Measurements from ENCODE around the gene CRYL1. TPM values are rescaled to one million over a fixed set of nuclear protein-coding genes. Genes with fewer than 3 reads are reported as not detected.

The CRYL1 gene
- polyA plus RNA-seq, 3 donors = 22.9 to 42.7 (median 23.9) TPM

DNA sequence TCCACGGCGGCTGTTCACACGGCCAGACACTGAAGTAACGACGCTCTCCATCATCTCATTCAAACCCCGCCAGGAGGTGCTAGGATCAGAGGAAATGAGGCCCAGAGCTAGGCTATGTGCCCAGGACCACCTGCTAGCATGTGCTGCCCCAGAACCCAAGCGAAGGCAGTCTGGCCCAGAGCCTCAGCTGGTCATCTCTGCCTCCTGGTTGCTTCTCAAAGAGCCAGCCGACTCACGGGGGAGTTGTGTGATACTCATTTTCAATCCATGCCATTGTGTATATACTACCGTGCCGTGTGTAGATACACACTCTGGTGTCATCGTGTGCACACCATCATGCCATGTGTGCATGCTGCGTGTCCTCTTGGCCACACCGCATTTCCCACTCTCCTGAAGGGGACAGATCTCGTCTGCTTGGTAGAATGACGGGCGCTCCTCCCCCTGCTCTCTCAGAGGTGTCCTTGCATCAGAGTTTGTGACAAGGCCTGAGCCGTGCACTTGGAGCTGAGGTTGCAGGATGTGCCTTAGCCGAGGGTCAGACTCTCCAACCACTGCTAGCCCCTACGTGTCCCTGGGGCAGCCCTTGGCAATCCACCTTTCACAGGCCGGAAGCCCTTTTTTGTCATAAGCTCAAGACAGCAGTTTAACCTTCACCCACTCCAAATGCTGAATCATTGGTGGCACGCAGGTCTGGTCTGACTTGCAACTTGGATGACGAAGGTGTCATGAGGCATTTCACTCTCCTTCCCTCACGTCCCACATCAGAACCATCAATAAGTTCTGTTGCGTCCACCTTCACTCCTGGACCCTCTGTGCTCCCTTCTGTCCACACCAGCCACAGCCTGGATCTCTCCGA, 130.4 kb downstream of the CRYL1 start:
- WGBS, 3 donors = 88 to 92% (median 92%) methylated on average over 26 of the region's 26 CpGs
- H3K27ac ChIP-seq (ENCODE audit: low read depth, low read length) = no peak overlapping the region

DNA sequence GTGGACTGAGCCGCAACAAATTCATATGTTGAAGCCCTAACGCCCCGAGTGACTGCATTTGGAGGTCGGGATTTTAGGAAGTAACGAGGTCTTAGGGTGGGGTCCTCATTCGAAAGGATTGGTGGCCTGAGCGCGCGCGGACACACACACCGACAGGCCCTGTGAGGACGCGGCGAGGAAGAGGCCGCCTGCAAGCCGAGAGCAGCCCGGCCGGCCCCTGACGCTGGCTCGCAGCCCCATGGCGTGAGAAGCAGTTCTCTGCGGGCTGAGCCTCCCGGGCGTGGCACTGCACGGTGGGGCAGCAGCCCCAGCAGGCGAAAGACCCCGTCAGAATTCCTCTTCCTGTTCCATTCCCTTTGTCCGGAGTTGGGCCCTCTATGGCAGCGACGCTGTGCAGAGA, 131.2 kb downstream of the CRYL1 start:
- 38 to 65% (median 56%) methylated on average over 30 of the region's 30 CpGs for WGBS, 3 donors
- H3K27ac ChIP-seq (ENCODE audit: low read depth, low read length) = no peak overlapping the region

DNA sequence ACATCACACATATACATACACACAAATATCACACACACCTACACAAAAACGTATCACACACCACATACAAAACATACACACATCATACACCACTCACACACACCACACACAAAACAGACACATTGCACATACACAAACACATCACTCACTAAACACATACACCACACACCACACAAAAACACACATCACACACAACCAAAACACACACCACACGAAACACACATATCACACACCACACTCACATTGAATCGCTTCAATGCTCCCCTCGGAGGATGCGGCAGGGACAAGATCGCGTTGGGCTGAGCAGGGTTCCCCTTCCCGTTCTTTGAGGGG, 131.5 kb downstream of the CRYL1 start:
- no peak overlapping the region for H3K27ac ChIP-seq (ENCODE audit: low read depth, low read length)
- 74 to 81% (median 78%) methylated on average over 8 of the region's 8 CpGs for WGBS, 3 donors

DNA sequence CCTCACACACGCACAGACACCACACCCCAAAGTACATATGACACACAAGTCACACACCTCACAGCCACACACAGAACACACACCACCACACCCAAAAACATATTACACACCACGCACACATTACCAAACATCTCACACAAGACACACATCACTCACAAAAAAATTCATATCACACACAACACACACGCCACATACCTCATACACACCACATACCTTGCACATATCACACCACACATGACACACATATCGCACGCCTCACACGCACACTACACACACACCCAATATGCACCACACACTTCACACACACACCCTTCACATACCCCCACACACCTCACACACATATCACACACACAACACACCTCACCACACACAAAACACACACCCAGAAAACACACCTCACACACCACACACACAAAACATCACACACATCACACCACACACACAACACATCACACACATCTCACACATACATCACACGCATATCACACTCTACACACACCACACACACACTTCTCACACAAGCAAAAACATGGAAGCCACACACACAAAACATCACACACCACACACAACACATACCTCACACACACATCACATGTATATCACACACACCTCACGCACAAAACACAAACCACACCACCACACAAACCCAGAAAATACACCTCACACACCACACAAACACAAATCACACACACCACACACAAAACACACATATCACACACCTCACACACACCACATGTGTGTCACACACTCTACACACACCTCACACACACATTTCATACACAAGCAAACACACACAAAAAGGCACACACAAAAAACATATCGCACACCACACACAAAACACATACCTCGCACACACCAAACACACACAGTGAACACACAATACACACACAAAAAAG, 132.1 kb downstream of the CRYL1 start:
- no peak overlapping the region for H3K27ac ChIP-seq (ENCODE audit: low read depth, low read length)
- WGBS, 3 donors = 96 to 98% (median 96%) methylated on average over 10 of the region's 10 CpGs

DNA sequence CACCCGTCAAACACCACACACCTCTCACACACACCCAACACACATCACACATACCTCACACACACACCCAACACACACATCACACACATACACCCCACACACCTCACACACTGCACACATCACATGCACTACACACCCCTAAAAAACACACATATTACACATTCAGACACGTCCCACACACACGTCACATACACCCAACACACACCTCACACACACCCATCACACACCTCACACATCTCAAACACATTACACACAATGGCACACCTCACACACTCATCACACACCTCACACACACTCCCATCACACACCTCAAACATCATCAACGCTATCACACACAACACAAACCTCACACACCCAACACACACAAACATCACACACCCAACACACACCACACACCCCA, 133.1 kb downstream of the CRYL1 start:
- H3K27ac ChIP-seq (ENCODE audit: low read depth, low read length) = no peak overlapping the region
- WGBS, 3 donors = 92 to 98% (median 95%) methylated on average over 4 of the region's 4 CpGs

DNA sequence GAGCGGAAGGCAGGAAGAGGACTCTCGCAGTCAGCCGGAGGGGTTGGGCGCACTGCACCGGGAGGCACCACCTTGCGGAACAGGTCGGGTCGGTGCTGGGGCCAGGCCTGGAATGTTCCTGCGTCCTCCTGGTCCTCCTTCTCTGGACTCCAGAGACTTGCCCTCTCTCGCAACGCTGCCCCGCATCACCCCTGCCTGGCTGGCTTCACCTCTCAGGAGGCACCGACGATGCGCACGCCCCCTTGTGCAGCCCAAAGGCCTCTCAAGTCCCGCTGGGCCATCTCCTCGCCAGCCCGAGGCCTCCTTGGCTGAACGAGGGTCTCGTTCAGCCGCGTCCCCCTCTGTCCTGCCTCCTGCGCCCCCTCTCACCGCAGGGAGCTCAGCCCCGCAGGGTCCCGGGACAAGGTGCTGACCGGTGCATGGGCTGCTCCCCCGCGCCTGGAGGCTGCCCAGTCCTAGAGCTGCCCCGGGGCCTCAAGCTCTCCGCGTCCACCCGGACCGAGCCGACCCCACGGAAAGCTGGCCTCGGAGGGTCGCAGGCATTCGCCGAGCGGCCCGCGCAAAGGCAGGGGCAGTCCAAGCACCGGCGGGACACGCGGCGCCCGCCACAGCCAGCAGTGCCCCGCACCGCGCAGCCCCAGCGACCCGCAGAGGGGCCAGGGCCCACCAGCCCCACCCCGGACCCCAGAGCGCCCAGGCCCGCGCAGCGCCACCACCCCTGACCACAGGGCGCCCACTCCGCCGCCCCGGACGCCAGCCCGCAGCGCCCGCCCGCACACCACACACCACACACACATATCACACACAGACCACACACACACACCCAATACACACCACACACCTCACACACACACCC, 133.8 kb downstream of the CRYL1 start:
- 93 to 98% (median 97%) methylated on average over 41 to 65 of the region's 69 CpGs for WGBS, 3 donors

DNA sequence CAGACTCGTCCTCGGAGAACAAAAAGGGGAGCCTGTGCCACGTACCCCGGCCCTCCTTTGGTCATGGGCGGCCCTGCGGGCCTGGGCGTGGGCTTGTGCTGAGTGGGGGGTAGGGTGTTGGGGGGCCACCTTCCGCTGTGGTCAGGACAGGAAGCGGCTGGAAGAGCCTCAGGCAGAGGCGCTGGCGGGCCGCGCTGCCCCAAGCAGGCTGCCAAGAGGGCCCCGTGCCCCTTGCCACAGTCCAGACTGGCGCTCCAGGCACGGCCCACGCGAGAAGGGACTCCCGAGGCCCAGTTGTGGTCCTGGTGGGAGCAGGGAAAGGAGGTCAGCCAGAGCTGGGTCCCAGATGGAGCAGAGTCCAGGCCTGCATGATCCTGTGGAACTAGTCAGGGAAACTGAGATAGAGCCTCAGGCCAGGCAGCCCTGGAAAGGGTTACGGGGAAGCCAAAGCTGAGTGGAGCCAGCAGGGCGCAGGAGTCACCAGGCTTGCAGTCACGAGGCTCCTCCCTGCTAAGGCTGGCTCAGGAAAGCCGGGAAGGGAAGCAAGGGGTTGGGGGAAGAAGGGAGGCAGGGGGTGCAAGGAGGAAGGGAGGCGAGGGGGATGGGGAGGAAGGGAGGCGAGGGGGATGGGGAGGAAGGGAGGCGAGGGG, 135.0 kb downstream of the CRYL1 start:
- WGBS, 3 donors = 79 to 89% (median 86%) methylated on average over 25 to 26 of the region's 26 CpGs
- H3K27ac ChIP-seq (ENCODE audit: low read depth, low read length) = no peak overlapping the region

More for the DNA sequence above, 133.8 kb downstream of the CRYL1 start:
- no peak overlapping the region for H3K27ac ChIP-seq (ENCODE audit: low read depth, low read length)

DNA sequence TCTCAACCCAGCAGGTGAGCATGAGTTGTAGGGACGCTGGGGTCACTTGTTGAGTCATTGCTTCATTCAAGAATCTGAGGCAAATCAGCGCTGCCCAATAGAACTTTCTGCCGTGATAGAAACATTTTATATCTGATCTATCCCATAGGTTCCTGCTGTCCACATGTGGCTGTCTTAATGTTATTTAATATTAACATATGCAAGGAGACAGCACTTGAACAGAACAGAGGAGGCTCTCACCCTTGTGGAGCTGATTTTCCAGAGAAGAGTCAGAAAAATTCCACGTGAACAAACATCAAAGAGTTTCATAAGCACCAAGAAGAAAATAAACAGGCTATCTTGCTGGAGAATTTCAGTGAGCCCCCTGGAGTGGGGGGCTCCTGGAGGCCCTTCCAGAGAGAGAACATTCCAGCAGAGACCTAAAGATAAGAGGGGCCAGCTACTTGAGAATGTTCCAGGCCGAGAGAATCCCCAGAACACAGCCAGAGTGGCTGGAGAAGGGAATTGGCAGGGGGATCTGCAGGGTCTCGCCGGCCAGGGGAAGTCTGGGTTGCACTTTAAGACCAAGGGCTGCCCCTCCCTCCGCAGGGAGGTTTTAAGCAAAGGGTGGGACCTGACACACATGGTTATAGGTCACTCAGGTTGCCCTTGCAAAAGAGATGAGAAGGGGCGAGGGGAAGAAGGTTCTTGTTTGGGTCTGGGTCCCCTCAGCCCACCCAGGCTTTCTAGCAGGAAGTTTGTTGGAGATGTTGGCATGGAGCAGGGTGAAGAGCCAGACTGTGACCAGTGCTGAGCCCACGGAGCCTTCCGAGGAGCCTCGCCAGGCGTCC, 135.7 kb downstream of the CRYL1 start:
- no peak overlapping the region for H3K27ac ChIP-seq (ENCODE audit: low read depth, low read length)
- WGBS, 3 donors = 82 to 86% (median 84%) methylated on average over 13 of the region's 13 CpGs

DNA sequence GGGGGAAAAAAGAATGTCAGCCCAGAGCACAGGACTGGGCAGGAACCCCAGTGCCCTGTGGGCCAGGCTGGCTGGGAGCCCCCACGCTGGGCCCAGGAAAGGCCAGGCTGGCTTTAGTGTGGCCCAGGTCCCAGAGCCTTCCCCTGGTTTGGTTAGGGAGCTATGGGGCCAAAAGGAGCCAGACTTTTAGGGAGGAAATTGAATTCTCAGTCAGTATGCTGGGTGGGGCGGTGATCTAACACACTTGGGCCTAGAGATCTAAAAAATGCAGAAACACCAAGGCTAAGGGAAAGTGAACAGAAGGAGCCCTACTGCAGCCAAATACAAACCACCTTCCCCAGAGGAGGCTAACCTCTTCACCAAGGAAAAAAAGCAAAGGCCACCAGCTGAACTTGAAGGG, 137.5 kb downstream of the CRYL1 start:
- no peak overlapping the region for H3K27ac ChIP-seq (ENCODE audit: low read depth, low read length)
- 87 to 94% (median 92%) methylated on average over 2 of the region's 2 CpGs for WGBS, 3 donors

DNA sequence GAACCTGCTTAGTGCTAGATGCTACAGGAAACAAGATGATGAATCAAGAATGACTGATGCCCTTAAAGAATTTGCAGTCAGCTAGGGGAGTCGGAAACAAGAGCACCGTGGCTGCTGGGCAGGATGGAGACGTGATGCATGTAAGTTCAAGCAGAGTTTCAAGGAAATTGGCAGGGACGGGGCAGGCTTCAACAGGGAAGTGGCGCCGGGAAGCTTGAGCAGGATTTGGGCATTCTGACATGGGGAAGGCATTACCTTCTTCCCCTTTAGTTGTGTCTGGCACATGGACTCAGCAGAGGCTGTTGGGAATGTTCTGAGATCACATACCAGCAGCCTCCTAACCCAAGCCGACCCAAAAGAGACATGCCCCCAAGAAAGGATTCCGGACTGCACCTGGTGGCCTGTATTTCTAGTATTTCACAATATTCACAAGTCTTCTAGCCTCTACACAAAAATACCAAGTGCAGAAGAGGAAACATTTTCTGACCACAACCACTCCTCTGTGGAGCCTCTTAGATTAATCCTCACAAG, 138.2 kb downstream of the CRYL1 start:
- no peak overlapping the region for H3K27ac ChIP-seq (ENCODE audit: low read depth, low read length)
- WGBS, 3 donors = 57 to 74% (median 59%) methylated on average over 8 of the region's 8 CpGs

DNA sequence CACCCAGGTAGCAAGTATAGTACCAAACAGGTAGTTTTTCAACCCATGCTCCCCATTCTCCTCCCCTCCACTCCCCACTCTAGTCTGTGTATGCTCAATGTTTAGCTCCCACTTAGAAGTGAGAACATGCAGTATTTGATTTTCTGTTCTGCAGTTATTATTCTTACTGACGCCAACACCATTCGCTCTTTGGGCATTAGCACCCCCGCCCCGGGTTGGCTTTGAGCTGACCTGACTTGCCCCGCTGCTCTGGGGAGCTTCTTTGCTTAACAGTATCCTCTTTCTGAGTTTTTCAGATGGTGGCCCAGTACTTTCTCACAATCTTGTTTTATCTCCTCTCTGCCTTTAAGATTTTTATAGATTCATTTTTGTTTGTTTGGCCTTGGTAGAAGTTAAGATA, 138.7 kb downstream of the CRYL1 start:
- no peak overlapping the region for H3K27ac ChIP-seq (ENCODE audit: low read depth, low read length)
- 91 to 99% (median 92%) methylated on average over 5 of the region's 5 CpGs for WGBS, 3 donors

DNA sequence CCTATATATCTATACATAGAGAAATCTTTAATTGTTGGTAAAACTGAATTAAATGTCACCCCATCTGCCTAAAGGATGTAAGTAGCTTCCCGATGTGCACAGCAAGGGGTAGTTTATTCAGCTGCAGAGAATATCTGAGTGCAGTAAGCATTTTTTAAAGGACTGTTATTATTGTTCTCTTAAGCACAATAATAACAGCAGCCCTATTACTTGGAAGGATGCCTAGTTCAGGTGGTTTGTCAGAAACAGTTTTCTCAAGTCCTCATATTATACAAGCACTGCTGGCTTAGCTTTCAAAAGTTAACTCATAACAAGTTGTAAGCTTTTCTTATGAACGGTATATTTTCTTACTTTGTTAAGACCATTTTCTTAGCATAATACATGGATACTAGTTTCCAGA, 142.6 kb downstream of the CRYL1 start:
- H3K27ac ChIP-seq (ENCODE audit: low read depth, low read length) = no peak overlapping the region

DNA sequence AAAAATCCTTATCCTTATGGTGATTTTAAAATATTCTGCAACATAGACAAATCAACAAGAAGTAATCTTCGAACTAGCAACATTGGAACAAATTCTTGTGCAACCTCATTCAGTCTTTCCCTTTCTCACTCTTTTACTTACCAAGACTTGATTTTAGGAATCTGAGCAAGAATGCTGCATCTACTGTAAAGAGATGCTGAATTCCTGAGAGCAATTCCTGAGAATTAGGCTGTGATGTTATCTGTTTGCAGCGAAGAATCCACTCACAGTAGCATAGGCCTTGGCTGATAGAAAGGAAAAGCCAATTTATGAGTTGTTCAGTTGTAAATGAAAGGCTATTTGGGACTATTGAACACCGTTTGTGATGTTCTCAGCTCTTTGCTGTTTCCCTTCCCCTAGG, 144.3 kb downstream of the CRYL1 start:
- WGBS, 3 donors = 75 to 88% (median 88%) methylated on average over 3 of the region's 3 CpGs
- no peak overlapping the region for H3K27ac ChIP-seq (ENCODE audit: low read depth, low read length)

More for the DNA sequence above, 142.6 kb downstream of the CRYL1 start:
- WGBS, 3 donors = 74 to 81% (median 77%) methylated on average over 2 of the region's 2 CpGs

DNA sequence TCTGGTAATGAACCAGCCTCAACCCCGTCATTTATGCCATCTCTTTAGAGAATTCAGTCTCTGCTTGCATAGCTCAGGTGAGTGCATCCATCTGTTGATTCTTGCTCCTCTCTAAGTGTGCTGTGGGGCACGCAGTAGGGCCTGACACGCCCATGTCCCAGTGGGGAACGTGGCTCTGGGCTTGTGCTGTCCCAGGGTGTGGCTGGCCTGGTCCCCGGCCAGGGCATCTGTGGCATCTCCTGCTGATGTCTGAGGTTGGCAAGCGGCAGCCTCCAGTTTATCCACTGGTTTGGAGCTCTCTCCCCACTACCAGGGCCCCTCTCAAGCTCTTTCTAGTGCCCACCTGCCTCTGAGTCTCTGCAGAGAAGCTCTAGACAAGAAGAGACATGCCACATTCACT, 146.9 kb downstream of the CRYL1 start:
- no peak overlapping the region for H3K27ac ChIP-seq (ENCODE audit: low read depth, low read length)
- 66 to 79% (median 71%) methylated on average over 6 of the region's 6 CpGs for WGBS, 3 donors

DNA sequence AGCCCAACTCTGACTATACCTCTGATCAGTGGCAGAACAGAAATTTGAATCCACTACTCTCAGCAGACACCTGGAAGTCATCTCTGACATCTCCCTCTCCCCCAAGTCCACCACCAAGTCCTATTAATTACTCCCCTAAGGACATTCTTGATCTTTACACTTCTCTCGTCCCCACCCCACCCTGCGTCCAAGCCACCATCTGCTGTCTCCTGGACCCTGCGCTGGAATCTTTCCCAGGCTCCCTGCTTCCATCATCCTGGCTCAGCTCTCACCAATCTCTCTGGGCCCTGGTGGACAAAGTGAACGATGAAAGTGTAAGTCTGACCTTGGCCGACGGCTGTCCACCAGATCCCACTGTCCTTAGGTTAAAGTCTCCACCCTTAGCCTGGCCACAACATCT, 147.9 kb downstream of the CRYL1 start:
- WGBS, 3 donors = 81 to 82% (median 82%) methylated on average over 6 of the region's 6 CpGs
- H3K27ac ChIP-seq (ENCODE audit: low read depth, low read length) = no peak overlapping the region

DNA sequence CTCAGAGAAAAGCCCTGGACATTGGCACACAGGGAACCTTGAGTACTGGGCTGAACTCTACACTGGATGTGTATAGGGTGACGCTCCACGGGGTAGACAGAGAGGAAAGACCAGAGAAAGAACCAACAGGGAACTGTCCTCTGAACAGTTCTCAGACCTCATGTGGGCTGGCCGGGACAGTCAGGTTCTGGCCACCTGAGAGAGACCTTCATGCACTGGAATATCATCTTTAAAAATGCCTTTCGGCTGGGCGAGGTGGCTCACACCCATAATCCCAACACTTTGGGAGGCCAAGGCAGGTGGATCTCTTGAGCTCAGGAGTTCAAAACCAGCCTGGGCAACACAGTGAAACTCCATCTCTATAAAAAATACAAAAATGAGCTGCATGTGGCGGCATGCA, 149.8 kb downstream of the CRYL1 start:
- no peak overlapping the region for H3K27ac ChIP-seq (ENCODE audit: low read depth, low read length)
- WGBS, 3 donors = 87 to 94% (median 93%) methylated on average over 6 of the region's 6 CpGs

DNA sequence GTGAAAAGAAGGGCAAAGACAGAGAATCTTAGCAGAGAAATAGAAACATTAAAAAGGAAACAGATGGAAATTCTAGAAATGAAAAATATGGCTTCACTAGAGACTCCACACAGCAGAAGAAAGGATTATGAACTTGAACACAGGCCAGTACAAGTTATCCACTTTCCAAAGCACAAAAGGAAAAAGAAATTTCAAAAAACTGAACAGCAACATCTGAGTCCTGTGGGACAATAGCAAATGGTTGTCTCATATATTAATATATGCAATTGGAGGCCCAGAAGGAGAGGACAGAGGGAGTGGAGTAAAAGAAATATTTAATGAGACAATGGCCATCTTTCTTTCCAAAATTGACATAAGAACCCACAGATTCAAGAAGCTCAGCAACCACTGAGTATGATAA, 151.8 kb downstream of the CRYL1 start:
- H3K27ac ChIP-seq (ENCODE audit: low read depth, low read length) = no peak overlapping the region

Data from adipose tissue (tissue), 3 donors.